Measurements from ENCODE around the gene SRGAP1.

Gene SRGAP1

GRCh38 chr12:63820427-63820826, 24.1 kb upstream of the SRGAP1 start:
- no peak overlapping the region for H3K27ac ChIP-seq
- TF ChIP-seq CTCF (conservative IDR thresholded peaks at IDR 0.05) (no peak), ZFX (IDR thresholded peaks at IDR 0.05) (no peak)

GRCh38 chr12:63821781-63822251, 22.7 kb upstream of the SRGAP1 start:
- H3K27ac ChIP-seq: no peak overlapping the region
- TF ChIP-seq CTCF (conservative IDR thresholded peaks at IDR 0.05): no peak
- no peak for TF ChIP-seq ZFX (IDR thresholded peaks at IDR 0.05)

- TF ChIP-seq CTCF (conservative IDR thresholded peaks at IDR 0.05): no peak
- no peak overlapping the region for H3K27ac ChIP-seq
Measured at GRCh38 chr12:63822352-63822751, 22.1 kb upstream of the SRGAP1 start.

GRCh38 chr12:63823040-63823439, 21.5 kb upstream of the SRGAP1 start:
- H3K27ac ChIP-seq: no peak overlapping the region
- no peak for TF ChIP-seq CTCF (conservative IDR thresholded peaks at IDR 0.05)
- TF ChIP-seq ZFX (IDR thresholded peaks at IDR 0.05): no peak

- TF ChIP-seq CTCF (conservative IDR thresholded peaks at IDR 0.05) (peak; percentile 91), ZFX (IDR thresholded peaks at IDR 0.05) (no peak)
- no peak overlapping the region for H3K27ac ChIP-seq
Measured at GRCh38 chr12:63826006-63826585, 18.4 kb upstream of the SRGAP1 start.

- no peak overlapping the region for H3K27ac ChIP-seq
- TF ChIP-seq CTCF (conservative IDR thresholded peaks at IDR 0.05) (no peak), ZFX (IDR thresholded peaks at IDR 0.05) (no peak)
Measured at GRCh38 chr12:63828867-63829266, 15.6 kb upstream of the SRGAP1 start.

GRCh38 chr12:63836046-63836445, 8.5 kb upstream of the SRGAP1 start:
- TF ChIP-seq CTCF (conservative IDR thresholded peaks at IDR 0.05) (no peak), ZFX (IDR thresholded peaks at IDR 0.05) (no peak)
- H3K27ac ChIP-seq: no peak overlapping the region

All from C4-2B (cell line).